ENCODE results near the gene MYL6. TPM values are rescaled to one million over a fixed set of nuclear protein-coding genes. Genes with fewer than 3 reads are reported as not detected.

Gene MYL6
- total RNA-seq, 4 donors from 2014 or later: 1,882 to 4,580 (median 2,293) TPM

DNA sequence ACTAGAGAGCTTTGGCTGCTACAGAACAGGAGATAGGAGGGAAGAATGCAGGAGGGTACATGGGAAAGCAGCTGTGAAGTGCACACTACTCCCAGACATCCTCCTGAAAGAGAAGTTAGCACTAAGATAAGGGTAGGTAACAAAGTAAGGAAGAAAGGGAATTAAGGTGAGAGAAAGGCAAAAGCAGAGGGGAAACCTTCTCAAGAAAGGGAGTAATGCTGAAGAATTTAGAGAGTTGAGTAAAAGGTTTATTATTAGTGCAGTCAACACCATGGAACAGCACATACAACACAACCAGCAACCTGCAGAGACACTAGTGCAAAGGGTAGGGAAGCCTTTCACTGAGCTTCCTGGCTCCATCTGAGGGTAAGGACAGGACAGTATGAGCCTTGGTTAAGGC is 46.1 kb downstream of the MYL6 start:
- TF ChIP-seq, protein P1, sequence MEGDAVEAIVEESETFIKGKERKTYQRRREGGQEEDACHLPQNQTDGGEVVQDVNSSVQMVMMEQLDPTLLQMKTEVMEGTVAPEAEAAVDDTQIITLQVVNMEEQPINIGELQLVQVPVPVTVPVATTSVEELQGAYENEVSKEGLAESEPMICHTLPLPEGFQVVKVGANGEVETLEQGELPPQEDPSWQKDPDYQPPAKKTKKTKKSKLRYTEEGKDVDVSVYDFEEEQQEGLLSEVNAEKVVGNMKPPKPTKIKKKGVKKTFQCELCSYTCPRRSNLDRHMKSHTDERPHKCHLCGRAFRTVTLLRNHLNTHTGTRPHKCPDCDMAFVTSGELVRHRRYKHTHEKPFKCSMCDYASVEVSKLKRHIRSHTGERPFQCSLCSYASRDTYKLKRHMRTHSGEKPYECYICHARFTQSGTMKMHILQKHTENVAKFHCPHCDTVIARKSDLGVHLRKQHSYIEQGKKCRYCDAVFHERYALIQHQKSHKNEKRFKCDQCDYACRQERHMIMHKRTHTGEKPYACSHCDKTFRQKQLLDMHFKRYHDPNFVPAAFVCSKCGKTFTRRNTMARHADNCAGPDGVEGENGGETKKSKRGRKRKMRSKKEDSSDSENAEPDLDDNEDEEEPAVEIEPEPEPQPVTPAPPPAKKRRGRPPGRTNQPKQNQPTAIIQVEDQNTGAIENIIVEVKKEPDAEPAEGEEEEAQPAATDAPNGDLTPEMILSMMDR (IDR thresholded peaks at IDR 0.05; ENCODE audit: low read depth): no peak

DNA sequence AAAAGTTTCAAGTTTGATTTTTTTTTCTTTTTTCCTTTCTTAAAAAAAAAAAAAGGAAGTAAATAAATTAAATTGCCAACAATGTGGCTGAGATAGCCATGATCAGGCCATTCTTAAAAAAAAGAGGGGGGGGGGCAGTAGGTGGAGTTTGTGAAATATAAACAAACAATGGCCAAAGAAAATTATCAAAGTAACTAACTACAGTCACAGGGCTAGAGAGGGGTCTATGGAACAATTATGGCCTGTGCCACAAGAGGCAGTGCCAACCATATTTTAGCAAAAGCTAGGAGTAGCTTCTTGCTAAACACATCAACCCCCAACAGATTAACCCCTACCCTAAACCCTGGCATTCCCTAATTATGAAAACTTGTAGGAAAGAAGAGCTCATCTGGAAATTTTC is 47.3 kb downstream of the MYL6 start:
- TF ChIP-seq, protein P1 (IDR thresholded peaks at IDR 0.05; ENCODE audit: low read depth): no peak

DNA sequence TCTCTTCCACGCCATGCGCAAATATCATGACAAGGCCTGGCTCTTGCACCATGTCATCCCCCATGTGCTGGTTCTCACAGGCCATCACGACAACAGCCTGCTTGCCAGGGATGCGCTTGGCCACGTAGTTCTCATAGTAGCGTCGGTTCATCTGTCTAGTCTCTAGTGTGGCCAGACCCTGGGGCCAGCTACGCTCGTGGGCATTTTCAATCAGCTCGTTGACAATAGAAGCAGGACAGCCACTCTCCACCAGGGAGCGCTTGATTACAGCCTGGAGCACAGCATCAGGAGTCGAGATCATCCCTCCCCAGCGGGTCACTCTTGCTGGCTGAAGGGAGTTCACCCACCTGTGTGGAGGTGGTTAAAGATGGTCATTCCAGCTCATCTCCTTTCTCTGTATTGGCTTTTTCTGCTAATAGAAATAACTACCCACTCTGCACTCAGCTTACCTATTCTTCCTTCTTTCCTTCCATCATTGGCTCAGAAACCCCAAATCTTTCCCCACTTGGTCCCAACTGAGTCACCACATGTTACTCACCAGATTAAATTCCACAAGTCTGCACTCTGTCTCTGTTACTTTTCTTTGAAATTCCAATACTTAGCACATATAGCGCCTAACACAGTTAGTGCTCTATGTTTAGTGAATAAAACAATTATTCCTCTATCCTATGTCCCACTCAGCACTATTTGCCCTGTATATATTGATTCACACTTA is 48.5 kb downstream of the MYL6 start:
- TF ChIP-seq, protein P1 (IDR thresholded peaks at IDR 0.05; ENCODE audit: low read depth): no peak

DNA sequence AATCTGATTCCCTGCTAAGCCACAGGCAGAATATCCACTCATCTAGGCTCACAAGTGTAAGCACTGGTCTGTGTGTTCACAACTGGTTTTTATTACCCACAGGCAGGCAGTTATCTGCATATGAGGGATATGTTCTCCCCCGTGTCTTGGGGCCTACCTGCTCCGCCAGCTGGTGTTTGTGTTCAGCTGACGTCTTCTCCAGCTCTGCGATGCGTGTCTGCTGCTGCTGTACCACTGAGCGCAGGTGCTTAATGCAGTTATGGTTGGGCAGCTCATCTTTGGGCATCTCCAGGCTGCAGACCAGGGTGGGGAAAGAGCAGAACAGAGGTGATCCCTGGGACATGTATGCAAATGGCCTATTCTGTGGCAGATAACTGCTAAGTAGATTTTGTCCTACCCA is 49.8 kb downstream of the MYL6 start:
- TF ChIP-seq, protein P1 (IDR thresholded peaks at IDR 0.05; ENCODE audit: low read depth): no peak

Other genes starting within 250 kb of the MYL6 start
- gene PYM1, start 230.5 kb upstream of the MYL6 start, total RNA-seq: 10 to 100 TPM; 25.9 to 37.4 (median 31.7) TPM
- 10 to 100 TPM; 16.1 to 59.5 (median 23.3) TPM for gene DGKA, start 227.2 kb upstream of the MYL6 start, total RNA-seq
- gene PMEL, start 192.3 kb upstream of the MYL6 start, total RNA-seq: 1 to 10 TPM in 2 of 4 donors, not detected in 2; 1.1 to 2.0 TPM
- 10 to 100 TPM in 1 of 4 donors, 1 to 10 TPM in 3; 7.9 to 14.9 (median 9.0) TPM for gene CDK2, start 191.5 kb upstream of the MYL6 start, total RNA-seq
- gene RAB5B, start 184.3 kb upstream of the MYL6 start, total RNA-seq: 10 to 100 TPM; 55.4 to 70.9 (median 63.1) TPM
- gene SUOX, start 161.1 kb upstream of the MYL6 start, total RNA-seq: 10 to 100 TPM; 12.9 to 44.5 (median 30.4) TPM
- gene IKZF4, start 137.3 kb upstream of the MYL6 start, total RNA-seq: 10 to 100 TPM in 2 of 4 donors, 1 to 10 TPM in 2; 2.9 to 16.6 (median 7.8) TPM
- 100 to 1,000 TPM; 346 to 891 (median 730) TPM for gene RPS26, start 116.4 kb upstream of the MYL6 start, total RNA-seq
- gene ERBB3, start 78.2 kb upstream of the MYL6 start, total RNA-seq: 1 to 10 TPM in 1 of 4 donors, under 1 TPM in 3; 0.34 to 2.6 (median 0.66) TPM
- 10 to 100 TPM; 60.9 to 99.1 (median 87.1) TPM for gene PA2G4, start 53.8 kb upstream of the MYL6 start, total RNA-seq
- 1,000 to 10,000 TPM; 2,735 to 3,575 (median 3,131) TPM for gene RPL41, start 41.7 kb upstream of the MYL6 start, total RNA-seq
- gene ZC3H10, start 40.1 kb upstream of the MYL6 start, total RNA-seq: 1 to 10 TPM; 3.2 to 5.1 (median 3.5) TPM
- gene ESYT1, start 30.1 kb upstream of the MYL6 start, total RNA-seq: 100 to 1,000 TPM; 147 to 522 (median 280) TPM
- 10 to 100 TPM; 12.2 to 36.0 (median 24.7) TPM for gene MYL6B, start 5.8 kb upstream of the MYL6 start, total RNA-seq
- 100 to 1,000 TPM in 3 of 4 donors, 10 to 100 TPM in 1; 73.6 to 125 (median 118) TPM for gene SMARCC2, start 31.1 kb downstream of the MYL6 start, total RNA-seq
- gene RNF41, start 63.6 kb downstream of the MYL6 start, total RNA-seq: 100 to 1,000 TPM in 1 of 4 donors, 10 to 100 TPM in 3; 64.3 to 101 (median 84.9) TPM
- 10 to 100 TPM; 12.6 to 25.3 (median 19.1) TPM for gene NABP2, start 66.0 kb downstream of the MYL6 start, total RNA-seq
- not detected for gene SLC39A5, start 71.7 kb downstream of the MYL6 start, total RNA-seq
- gene ANKRD52, start 100.0 kb downstream of the MYL6 start, total RNA-seq: 10 to 100 TPM; 14.3 to 24.1 (median 19.9) TPM
- gene COQ10A, start 108.6 kb downstream of the MYL6 start, total RNA-seq: 10 to 100 TPM in 3 of 4 donors, 1 to 10 TPM in 1; 9.3 to 18.3 (median 12.4) TPM
- 100 to 1,000 TPM; 107 to 278 (median 141) TPM for gene CS, start 142.0 kb downstream of the MYL6 start, total RNA-seq
- 10 to 100 TPM; 59.7 to 76.7 (median 64.7) TPM for gene CNPY2, start 157.6 kb downstream of the MYL6 start, total RNA-seq
- gene PAN2, start 175.6 kb downstream of the MYL6 start, total RNA-seq: 10 to 100 TPM; 29.9 to 47.3 (median 31.7) TPM
- gene IL23A, start 180.5 kb downstream of the MYL6 start, total RNA-seq: 1 to 10 TPM in 1 of 4 donors, not detected in 3; 1.0 TPM
- gene STAT2, start 201.7 kb downstream of the MYL6 start, total RNA-seq: 100 to 1,000 TPM in 3 of 4 donors, 10 to 100 TPM in 1; 86.7 to 274 (median 213) TPM
- not detected for gene APOF, start 204.5 kb downstream of the MYL6 start, total RNA-seq